Activated CD8-positive, alpha-beta memory T cell treated with anti-CD3 and anti-CD28 coated beads, Interleukin-2, amount 50 U/mL, for 4 hours (primary cell): Measurements from ENCODE around the gene ANKRD33B.

Experiments
- DNase-seq: peaks from one replicate; pipeline ENCODE4 v3.0.0-alpha.2; 2020

Gene ANKRD33B

GRCh38 chr5:10639846-10640368 lies 76.0 kb downstream of the ANKRD33B start:
- no peak for DNase-seq

GRCh38 chr5:10642367-10642766 lies 78.5 kb downstream of the ANKRD33B start:
- no peak for DNase-seq

- no peak for DNase-seq
Measured at GRCh38 chr5:10644192-10644591, 80.3 kb downstream of the ANKRD33B start.

GRCh38 chr5:10645146-10645545 lies 81.3 kb downstream of the ANKRD33B start:
- no peak for DNase-seq

- no peak for DNase-seq
Measured at GRCh38 chr5:10645671-10646070, 81.8 kb downstream of the ANKRD33B start.

- DNase-seq, result no peak
Measured at GRCh38 chr5:10647640-10648039, 83.8 kb downstream of the ANKRD33B start.

- DNase-seq, result no peak
Measured at GRCh38 chr5:10648806-10649665, 85.2 kb downstream of the ANKRD33B start.

- DNase-seq, result no peak
Measured at GRCh38 chr5:10649666-10650380, 86.0 kb downstream of the ANKRD33B start.

- no peak for DNase-seq
Measured at GRCh38 chr5:10652151-10652550, 88.3 kb downstream of the ANKRD33B start.

- DNase-seq, result no peak
Measured at GRCh38 chr5:10652606-10653005, 88.7 kb downstream of the ANKRD33B start.

- no peak for DNase-seq
Measured at GRCh38 chr5:10653043-10653442, 89.2 kb downstream of the ANKRD33B start.

- DNase-seq, result no peak
Measured at GRCh38 chr5:10653751-10654400, 90.0 kb downstream of the ANKRD33B start.

GRCh38 chr5:10654566-10654965 lies 90.7 kb downstream of the ANKRD33B start:
- DNase-seq, result no peak

- DNase-seq, result no peak
Measured at GRCh38 chr5:10655161-10655971, 91.5 kb downstream of the ANKRD33B start.

GRCh38 chr5:10655972-10656830 lies 92.3 kb downstream of the ANKRD33B start:
- DNase-seq, result no peak

GRCh38 chr5:10658265-10658664 lies 94.4 kb downstream of the ANKRD33B start:
- no peak for DNase-seq

- no peak for DNase-seq
Measured at GRCh38 chr5:10660135-10660534, 96.3 kb downstream of the ANKRD33B start.

- DNase-seq, result no peak
Measured at GRCh38 chr5:10660720-10661387, 97.0 kb downstream of the ANKRD33B start.

GRCh38 chr5:10661401-10661800 lies 97.5 kb downstream of the ANKRD33B start:
- DNase-seq, result no peak

- DNase-seq, result no peak
Measured at GRCh38 chr5:10662083-10662482, 98.2 kb downstream of the ANKRD33B start.
